K562 (cell line): ENCODE data around the gene MYLK4. TPM values are rescaled to one million over a fixed set of nuclear protein-coding genes. Genes with fewer than 3 reads are reported as not detected.
A peak's percentile ranks its signal among the peaks of the same experiment; 100 is the strongest.

ENCODE experiments used
- CCNT2 ChIP-seq: IDR thresholded peaks from 2 replicates; pipeline ENCODE4 v1.6.1; 2011; ENCODE audit warnings: borderline replicate concordance, low read depth, mild to moderate bottlenecking, moderate library complexity, mixed read lengths, low read length; ENCODE audit not compliant: insufficient read length; ENCODE audit errors: extremely low read depth
- CREB1 ChIP-seq, 2 experiments: sonication (generic) in 1 of 2; formaldehyde crosslinking in 1 of 2; IDR thresholded peaks; 2 replicates each; pipeline versions ENCODE4 v1.6.1 to v1.8.0; 2012 to 2022; ENCODE audit warnings: inconsistent platforms in 1 of 2, mild to moderate bottlenecking in 1 of 2, missing genetic modification reagents in 1 of 2, moderate library complexity in 1 of 2
- FOXA3 ChIP-seq, 2 experiments: fragments of 450-650 bp in 1 of 2; sonication (generic) in 1 of 2; formaldehyde crosslinking; IDR thresholded peaks in 1 of 2; conservative IDR thresholded peaks in 1 of 2; 2 replicates each; pipeline versions ENCODE4 v1.4.0 to v1.8.0; 2020 to 2022; ENCODE audit warnings: mild to moderate bottlenecking in 2 of 2, missing genetic modification reagents in 1 of 2
- FOXP1 ChIP-seq: sonication (generic); formaldehyde crosslinking; IDR thresholded peaks from 2 replicates; pipeline ENCODE4 v1.8.0; 2022; ENCODE audit warnings: mild to moderate bottlenecking, missing genetic modification reagents
- HDAC8 ChIP-seq: fragments of 450-650 bp; IDR thresholded peaks from 2 replicates; pipeline ENCODE4 v1.6.1; 2016; ENCODE audit warnings: mild to moderate bottlenecking, missing genetic modification characterization, moderate library complexity, missing compliant biosample characterization
- HMG20A ChIP-seq: fragments of 450-650 bp; formaldehyde crosslinking; conservative IDR thresholded peaks from 2 replicates; pipeline ENCODE4 v1.4.0; 2020; ENCODE audit warnings: mild to moderate bottlenecking, mixed read lengths
- IRF2 ChIP-seq: sonication (generic); formaldehyde crosslinking; IDR thresholded peaks from 2 replicates; pipeline ENCODE4 v1.8.1; 2022; ENCODE audit warnings: mild to moderate bottlenecking, missing genetic modification reagents
- MAX ChIP-seq: sonication (generic); formaldehyde crosslinking; IDR thresholded peaks from 2 replicates; pipeline ENCODE4 v1.9.0; 2022; ENCODE audit warnings: mild to moderate bottlenecking, missing genetic modification reagents
- MTA3 ChIP-seq: fragments of 450-650 bp; formaldehyde crosslinking; IDR thresholded peaks from 2 replicates; pipeline ENCODE4 v1.6.1; 2017; ENCODE audit warnings: mild to moderate bottlenecking, borderline replicate concordance
- OTX1 ChIP-seq: fragments of 450-650 bp; formaldehyde crosslinking; IDR thresholded peaks from 2 replicates; pipeline ENCODE4 v1.4.0; 2022; ENCODE audit warnings: mild to moderate bottlenecking
- SOX6 ChIP-seq: fragments of 450-650 bp; IDR thresholded peaks from 2 replicates; pipeline ENCODE4 v1.6.1; 2014; ENCODE audit warnings: mild to moderate bottlenecking
- SRSF3 ChIP-seq: fragments of 200-400 bp; formaldehyde crosslinking; IDR thresholded peaks from 2 replicates; pipeline ENCODE4 v1.6.1; 2016; ENCODE audit warnings: mild to moderate bottlenecking, low read length, moderate library complexity; ENCODE audit not compliant: insufficient read depth
- TCF7 ChIP-seq: sonication (generic); IDR thresholded peaks from 2 replicates; pipeline ENCODE4 v1.6.1; 2016; ENCODE audit warnings: antibody characterized with exemption, borderline replicate concordance
- TRIM28 ChIP-seq: fragments of 450-650 bp; IDR thresholded peaks from 2 replicates; pipeline ENCODE4 v1.6.1; 2017
- ZNF584 ChIP-seq: fragments of 200-800 bp; sonication (Bioruptor generic); IDR thresholded peaks from 2 replicates; pipeline ENCODE4 v1.6.1; 2016; ENCODE audit warnings: low read depth, mild to moderate bottlenecking, missing genetic modification characterization, missing compliant biosample characterization
- ZNF764 ChIP-seq: fragments of 250-450 bp; sonication (Bioruptor Pico); IDR thresholded peaks from 2 replicates; pipeline ENCODE4 v1.4.0; 2020; ENCODE audit warnings: low read depth, mild to moderate bottlenecking, moderate library complexity
- polyA plus RNA-seq, 8 experiments: library from polyadenylated mRNA; depleted of rRNA in 4 of 8; stranded (reverse) in 5 of 8; unstranded in 3 of 8; fragments of >200 nt; fragmentation: Nextera tagmentation in 2 of 8; fragmentation: Illumina TruSeq in 1 of 8; extraction: Ambion mirVana in 2 of 8; extraction: Trizol in 1 of 8; gene quantifications; 2 replicates each; pipeline versions ENCODE4 v1.2.1 to v1.2.3, GENCODE V29; 2011 to 2014; ENCODE audit warnings: inconsistent platforms in 1 of 8, missing spikeins in 1 of 8
- total RNA-seq, 7 experiments: library from RNA; depleted of rRNA in 6 of 7; stranded (reverse); fragments of >200 nt in 6 of 7; fragmentation: Illumina TruSeq in 2 of 7; extraction: Trizol in 2 of 7; gene quantifications; 2 replicates each; pipeline versions ENCODE4 v1.2.1 to v1.2.3, GENCODE V29; 2011 to 2021; ENCODE audit warnings: low replicate concordance in 1 of 7
- TF ChIP-seq, protein P1 (sequence below): fragments of 250-450 bp; sonication (Bioruptor Pico); IDR thresholded peaks from 2 replicates; pipeline ENCODE4 v1.5.0; 2020; ENCODE audit warnings: mild to moderate bottlenecking, borderline replicate concordance
- TF ChIP-seq, protein P2 (sequence below): fragments of 250-450 bp; sonication (Bioruptor Pico); IDR thresholded peaks from 2 replicates; pipeline ENCODE4 v1.9.0; 2021; ENCODE audit warnings: mild to moderate bottlenecking

MYLK4 gene
- total and polyA plus RNA-seq, 9 of the 15 experiments (the other 6 are each of a cell fraction or from before 2014, with no cell fraction given), result 0.01 to 0.15 (median 0.06) TPM

DNA sequence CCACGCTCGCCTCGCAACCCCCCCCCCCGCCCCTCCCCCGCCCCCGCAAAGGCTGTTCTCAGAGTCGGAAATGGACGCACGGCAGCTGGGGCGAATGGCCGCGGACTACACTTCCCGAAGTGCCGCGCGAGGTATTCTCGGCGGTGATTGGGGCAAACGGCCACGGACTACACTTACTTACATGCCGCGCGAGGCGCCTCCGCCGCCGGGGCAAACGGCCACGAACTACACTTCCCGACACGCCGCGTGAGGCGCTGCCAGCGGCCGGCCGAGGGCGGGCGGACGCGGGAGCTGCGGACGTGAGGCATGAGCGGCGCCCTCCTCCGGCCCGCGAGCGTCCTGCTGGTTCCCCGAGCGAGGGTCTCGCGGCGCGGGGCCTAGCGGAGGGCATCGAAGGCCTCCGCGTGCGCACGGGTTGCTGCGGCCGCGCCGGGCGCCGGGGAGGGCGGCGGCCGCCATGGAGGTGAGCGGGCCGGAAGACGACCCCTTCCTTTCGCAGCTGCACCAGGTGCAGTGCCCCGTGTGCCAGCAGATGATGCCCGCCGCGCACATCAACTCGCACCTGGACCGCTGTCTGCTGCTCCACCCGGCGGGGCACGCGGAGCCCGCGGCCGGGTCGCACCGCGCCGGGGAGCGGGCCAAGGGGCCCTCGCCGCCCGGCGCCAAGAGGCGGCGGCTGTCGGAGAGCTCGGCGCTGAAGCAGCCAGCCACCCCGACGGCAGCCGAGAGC is 14.6 kb upstream of the MYLK4 start, which contains the start of gene WRNIP1 (continued):
- TF ChIP-seq TRIM28 (no peak), MTA3 (peak; percentile 82), HMG20A (no peak), FOXA3 (CRISPR knock-in tag; conservative IDR thresholded peaks at IDR 0.05 in 1 of 2, IDR thresholded peaks at IDR 0.05 in 1 of 2) (no peak), SRSF3 (no peak), HDAC8 (tag) (peak; percentile 81), ZNF584 (CRISPR knock-in tag) (no peak; the same call in 1 of the 2 replicates), MAX (CRISPR knock-in tag) (peak; percentile 78), TCF7 (peak; percentile 42; the same call in 1 of the 2 replicates), OTX1 (CRISPR knock-in tag) (no peak), IRF2 (CRISPR knock-in tag) (no peak; the same call in 1 of the 2 replicates), FOXP1 (CRISPR knock-in tag) (peak; percentile 77; the same call in 1 of the 2 replicates), SOX6 (peak; percentile 50), CCNT2 (peak; percentile 87), CREB1 (IDR thresholded peaks at IDR 0.05) (peak; percentile 91), CREB1 (CRISPR knock-in tag; IDR thresholded peaks at IDR 0.05) (peak; percentile 88), ZNF764 (CRISPR knock-in tag) (no peak)
- TF ChIP-seq, protein P1, sequence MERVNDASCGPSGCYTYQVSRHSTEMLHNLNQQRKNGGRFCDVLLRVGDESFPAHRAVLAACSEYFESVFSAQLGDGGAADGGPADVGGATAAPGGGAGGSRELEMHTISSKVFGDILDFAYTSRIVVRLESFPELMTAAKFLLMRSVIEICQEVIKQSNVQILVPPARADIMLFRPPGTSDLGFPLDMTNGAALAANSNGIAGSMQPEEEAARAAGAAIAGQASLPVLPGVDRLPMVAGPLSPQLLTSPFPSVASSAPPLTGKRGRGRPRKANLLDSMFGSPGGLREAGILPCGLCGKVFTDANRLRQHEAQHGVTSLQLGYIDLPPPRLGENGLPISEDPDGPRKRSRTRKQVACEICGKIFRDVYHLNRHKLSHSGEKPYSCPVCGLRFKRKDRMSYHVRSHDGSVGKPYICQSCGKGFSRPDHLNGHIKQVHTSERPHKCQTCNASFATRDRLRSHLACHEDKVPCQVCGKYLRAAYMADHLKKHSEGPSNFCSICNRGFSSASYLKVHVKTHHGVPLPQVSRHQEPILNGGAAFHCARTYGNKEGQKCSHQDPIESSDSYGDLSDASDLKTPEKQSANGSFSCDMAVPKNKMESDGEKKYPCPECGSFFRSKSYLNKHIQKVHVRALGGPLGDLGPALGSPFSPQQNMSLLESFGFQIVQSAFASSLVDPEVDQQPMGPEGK (CRISPR knock-in tag), result no peak
- TF ChIP-seq, protein P2, sequence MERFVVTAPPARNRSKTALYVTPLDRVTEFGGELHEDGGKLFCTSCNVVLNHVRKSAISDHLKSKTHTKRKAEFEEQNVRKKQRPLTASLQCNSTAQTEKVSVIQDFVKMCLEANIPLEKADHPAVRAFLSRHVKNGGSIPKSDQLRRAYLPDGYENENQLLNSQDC, result no peak
